CD4-positive, alpha-beta T cell treated with Interleukin-12 subunit alpha and Interleukin-12 subunit beta, for 1 hour (primary cell): Measurements from ENCODE around the gene LOXL1.
"Not testable (repeated sequence)": the region's sequence is repeated elsewhere in the genome, so short reads cannot be mapped to it uniquely, and the experiment has no call there.

Source experiments
- DNase-seq: peaks from one replicate; pipeline ENCODE4 v3.0.0-alpha.2; 2020

LOXL1 gene

GRCh38 chr15:73923488-73924164 is 2.6 kb upstream of the LOXL1 start:
- DNase-seq = no peak

GRCh38 chr15:73924171-73924921 is 1.9 kb upstream of the LOXL1 start:
- DNase-seq = peak; percentile 27

GRCh38 chr15:73925848-73926218 is 429 bp upstream of the LOXL1 start:
- no peak for DNase-seq

GRCh38 chr15:73927003-73927475 is 777 bp downstream of the LOXL1 start:
- DNase-seq = peak; percentile 40

- DNase-seq = peak; percentile 80
Observed at GRCh38 chr15:73927476-73928240, 1.4 kb downstream of the LOXL1 start.

GRCh38 chr15:73928241-73928579 is 1.9 kb downstream of the LOXL1 start:
- DNase-seq = no peak

GRCh38 chr15:73928971-73929627 is 2.8 kb downstream of the LOXL1 start:
- no peak for DNase-seq

GRCh38 chr15:73930371-73930770 is 4.1 kb downstream of the LOXL1 start:
- no peak for DNase-seq

- no peak for DNase-seq
Observed at GRCh38 chr15:73930790-73931281, 4.6 kb downstream of the LOXL1 start.

- DNase-seq = no peak
Observed at GRCh38 chr15:73931441-73931840, 5.2 kb downstream of the LOXL1 start.

GRCh38 chr15:73932381-73933191 is 6.3 kb downstream of the LOXL1 start:
- DNase-seq = no peak

- no peak for DNase-seq
Observed at GRCh38 chr15:73934281-73934680, 8.0 kb downstream of the LOXL1 start.

GRCh38 chr15:73935547-73935946 is 9.3 kb downstream of the LOXL1 start:
- DNase-seq = no peak

- no peak for DNase-seq
Observed at GRCh38 chr15:73936181-73936580, 9.9 kb downstream of the LOXL1 start.

- DNase-seq = no peak
Observed at GRCh38 chr15:73936588-73937290, 10.5 kb downstream of the LOXL1 start.

GRCh38 chr15:73937296-73937695 is 11.0 kb downstream of the LOXL1 start:
- no peak for DNase-seq

- no peak for DNase-seq
Observed at GRCh38 chr15:73937726-73938125, 11.5 kb downstream of the LOXL1 start.

- DNase-seq = not testable (repeated sequence)
Observed at GRCh38 chr15:73938516-73938915, 12.3 kb downstream of the LOXL1 start.

GRCh38 chr15:73939138-73939537 is 12.9 kb downstream of the LOXL1 start:
- no peak for DNase-seq

GRCh38 chr15:73940061-73940981 is 14.1 kb downstream of the LOXL1 start:
- no peak for DNase-seq
